GM10266 (cell line): ENCODE measurements around the gene SLC35G2.

ENCODE experiments used
- DNase-seq: peaks from one replicate; pipeline ENCODE4 v3.0.0; 2012; ENCODE audit errors: extremely low spot score
- TF ChIP-seq, protein P1 (sequence below): IDR thresholded peaks from 2 replicates; pipeline ENCODE4 v1.5.1; 2012; ENCODE audit warnings: mild to moderate bottlenecking, low read depth; ENCODE audit not compliant: control insufficient read depth, insufficient read depth; ENCODE audit errors: missing control alignments

SLC35G2 gene

DNA sequence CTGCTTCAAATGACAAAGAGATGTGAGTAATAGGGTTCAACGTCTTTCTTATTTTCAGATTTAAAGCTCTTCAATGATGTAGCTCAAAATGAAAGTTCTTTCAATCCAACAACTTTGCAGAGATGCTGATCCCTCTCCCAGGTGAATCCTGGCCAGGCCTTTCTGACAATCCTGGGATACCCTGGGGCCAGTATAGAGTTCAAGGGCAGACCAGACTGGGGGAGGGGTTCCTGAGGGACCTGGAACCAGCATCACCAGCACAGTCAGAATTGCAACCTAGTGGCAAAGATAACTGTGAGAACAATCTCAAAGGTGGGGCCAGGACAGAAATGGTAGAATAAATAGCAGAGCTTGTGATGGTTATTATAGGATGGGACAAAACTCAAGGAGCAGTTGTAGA, 23.4 kb downstream of the SLC35G2 start:
- DNase-seq: no peak

DNA sequence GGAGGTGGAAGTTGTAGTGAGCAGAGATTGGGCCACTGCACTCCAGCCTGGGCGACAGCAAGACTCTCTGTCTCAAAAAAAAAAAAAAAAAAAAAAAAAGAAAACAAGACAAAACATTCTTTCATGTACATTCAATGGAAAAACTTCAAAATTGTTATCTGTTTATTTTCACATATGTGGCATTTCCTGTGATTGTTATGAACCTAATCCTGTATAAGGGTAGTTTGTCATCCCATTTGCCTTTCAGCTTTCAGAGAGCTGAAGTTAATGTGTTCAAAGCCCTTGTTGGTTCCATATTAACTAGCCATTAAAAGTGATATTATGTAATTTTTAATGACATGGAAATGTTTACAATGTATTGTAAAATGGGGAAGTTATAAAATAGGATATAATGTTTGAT, 25.8 kb downstream of the SLC35G2 start:
- no peak for DNase-seq
- TF ChIP-seq, protein P1, sequence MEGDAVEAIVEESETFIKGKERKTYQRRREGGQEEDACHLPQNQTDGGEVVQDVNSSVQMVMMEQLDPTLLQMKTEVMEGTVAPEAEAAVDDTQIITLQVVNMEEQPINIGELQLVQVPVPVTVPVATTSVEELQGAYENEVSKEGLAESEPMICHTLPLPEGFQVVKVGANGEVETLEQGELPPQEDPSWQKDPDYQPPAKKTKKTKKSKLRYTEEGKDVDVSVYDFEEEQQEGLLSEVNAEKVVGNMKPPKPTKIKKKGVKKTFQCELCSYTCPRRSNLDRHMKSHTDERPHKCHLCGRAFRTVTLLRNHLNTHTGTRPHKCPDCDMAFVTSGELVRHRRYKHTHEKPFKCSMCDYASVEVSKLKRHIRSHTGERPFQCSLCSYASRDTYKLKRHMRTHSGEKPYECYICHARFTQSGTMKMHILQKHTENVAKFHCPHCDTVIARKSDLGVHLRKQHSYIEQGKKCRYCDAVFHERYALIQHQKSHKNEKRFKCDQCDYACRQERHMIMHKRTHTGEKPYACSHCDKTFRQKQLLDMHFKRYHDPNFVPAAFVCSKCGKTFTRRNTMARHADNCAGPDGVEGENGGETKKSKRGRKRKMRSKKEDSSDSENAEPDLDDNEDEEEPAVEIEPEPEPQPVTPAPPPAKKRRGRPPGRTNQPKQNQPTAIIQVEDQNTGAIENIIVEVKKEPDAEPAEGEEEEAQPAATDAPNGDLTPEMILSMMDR: no peak

More for the DNA sequence above, 23.4 kb downstream of the SLC35G2 start:
- TF ChIP-seq, protein P1: no peak

DNA sequence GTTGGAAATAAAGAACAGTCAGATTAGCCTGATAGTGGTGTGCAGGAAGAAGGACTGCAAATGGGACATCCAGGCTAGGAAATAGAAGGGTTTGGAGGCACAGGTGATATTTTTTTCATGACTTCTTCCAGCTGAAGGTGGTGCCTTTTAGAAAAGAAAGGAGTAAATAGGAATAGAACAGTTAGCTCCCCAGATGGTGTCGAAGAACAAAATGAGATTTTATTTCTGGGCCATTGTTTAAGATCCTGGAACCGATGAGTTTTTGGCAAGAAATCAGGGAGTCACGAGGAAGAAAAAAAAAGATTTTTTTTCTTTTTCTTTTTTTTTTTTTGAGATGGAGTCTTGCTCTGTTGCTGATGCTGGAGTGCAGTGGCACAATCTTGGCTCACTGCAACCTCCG, 33.3 kb downstream of the SLC35G2 start:
- no peak for DNase-seq
- TF ChIP-seq, protein P1: no peak

DNA sequence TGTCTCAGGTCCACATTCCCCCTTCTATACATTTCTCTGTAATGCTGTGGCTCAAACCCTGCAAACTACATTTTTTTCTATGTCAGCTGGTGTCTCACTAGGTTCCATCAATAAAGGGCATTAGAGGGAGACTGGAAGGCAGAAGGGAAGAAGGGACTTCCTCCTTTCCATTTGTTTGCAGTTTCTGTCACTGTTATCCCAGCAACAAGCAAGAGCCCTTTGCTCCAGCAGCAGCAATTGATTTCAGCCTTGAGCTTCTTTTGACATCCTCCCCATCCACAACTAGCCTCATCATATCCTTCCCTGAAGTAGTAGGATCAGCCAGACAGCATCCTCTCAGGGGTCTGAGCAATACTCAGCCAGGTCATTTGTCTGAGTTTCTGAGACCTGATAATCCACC, 37.7 kb downstream of the SLC35G2 start:
- no peak for DNase-seq
- TF ChIP-seq, protein P1: no peak

DNA sequence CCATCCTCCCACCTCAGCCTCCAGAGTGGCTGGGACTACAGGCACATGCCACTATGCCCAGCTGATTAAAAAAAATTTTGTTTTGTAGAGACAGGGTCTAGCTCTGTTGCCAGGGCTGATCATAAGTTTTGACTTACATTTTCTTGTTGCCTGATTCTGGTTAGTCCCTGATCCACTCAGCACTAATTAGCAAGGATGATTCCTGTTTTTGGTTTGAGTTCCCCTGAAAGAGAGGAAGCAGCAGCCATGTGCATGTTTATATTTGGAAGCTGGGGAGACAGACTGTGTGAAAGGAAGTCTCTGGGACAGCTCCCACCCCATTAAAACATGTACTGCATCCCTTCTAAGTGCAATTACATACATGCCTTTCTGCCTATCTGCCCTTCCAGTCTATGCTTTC, 39.5 kb downstream of the SLC35G2 start:
- no peak for DNase-seq
- TF ChIP-seq, protein P1: no peak

DNA sequence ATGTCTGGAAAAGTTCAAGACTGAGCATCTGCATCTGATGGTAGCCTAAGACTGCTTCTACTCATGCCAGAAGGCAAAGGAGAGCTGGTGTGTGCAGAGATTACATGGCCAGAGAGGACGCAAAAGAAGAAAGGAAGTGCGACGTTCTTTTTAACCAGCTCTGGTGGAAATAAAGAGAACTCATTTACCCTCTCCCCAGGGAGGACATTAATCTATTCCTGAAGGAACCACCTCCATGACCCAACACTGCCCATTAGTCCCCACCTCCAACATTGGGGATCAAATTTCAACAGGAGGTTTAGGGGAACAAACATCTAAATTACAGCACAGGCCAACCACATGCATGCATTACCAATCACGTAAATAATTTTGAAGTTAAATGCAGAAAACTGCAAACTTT, 41.6 kb downstream of the SLC35G2 start:
- TF ChIP-seq, protein P1: no peak
- DNase-seq: no peak

DNA sequence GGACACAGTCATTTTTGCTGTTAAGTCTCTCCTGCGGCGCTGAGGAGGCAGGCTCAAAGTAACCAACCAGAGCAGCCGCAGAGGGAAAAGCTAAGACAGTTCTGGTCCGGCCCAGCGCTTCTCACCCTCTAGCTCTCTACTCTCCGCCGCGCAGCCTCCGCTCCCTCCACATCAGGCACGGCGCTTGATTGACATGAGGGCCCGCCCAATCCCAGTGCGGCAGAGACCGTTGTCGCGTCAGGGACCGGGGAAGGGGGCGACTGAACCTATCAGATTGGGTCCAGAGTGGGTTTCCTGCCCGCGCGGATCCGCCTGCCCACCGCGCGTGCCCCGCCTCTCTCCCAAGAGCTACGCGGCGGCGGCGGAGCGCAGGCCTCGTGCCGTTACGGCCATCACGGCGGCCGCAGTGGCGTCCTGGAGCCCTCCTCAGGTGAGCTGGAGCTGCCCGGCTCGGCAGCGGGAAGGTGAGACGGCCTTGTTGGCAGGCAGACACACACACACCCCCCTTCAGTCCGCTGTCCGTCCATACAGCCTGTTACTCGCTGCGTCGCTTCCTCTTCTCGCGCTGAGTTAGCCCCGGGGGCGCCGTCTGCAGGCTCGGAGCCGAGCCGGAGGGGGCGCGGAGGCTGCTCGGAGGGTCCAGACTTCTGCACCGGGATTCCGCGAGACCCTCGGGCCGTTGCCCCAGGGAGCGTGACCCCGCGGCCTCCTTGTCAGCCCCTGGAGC, 43.1 kb downstream of the SLC35G2 start, which contains the start of gene NCK1:
Gene NCK1, plus strand, starts transcription at position 319 of the 727 bp plus-strand sequence. CDS start 65,794 bp downstream, outside the sequence.
- DNase-seq: peak; percentile 94
- TF ChIP-seq, protein P1: peak; percentile 6
